Right lobe of liver (tissue), 6 donors: ENCODE results near the gene DLEC1. TPM values are rescaled to one million over a fixed set of nuclear protein-coding genes. Genes with fewer than 3 reads are reported as not detected.

Experiments
- ATAC-seq, 4 donors: fragments of 200-7000 bp; cut with Tn5 transposase; one replicate each; pipeline ENCODE4 v1.9.1; 2020; ENCODE audit warnings: mild to moderate bottlenecking in 4 of 4, moderate library complexity in 4 of 4
- DNase-seq, 3 donors: peaks; one replicate each; pipeline ENCODE4 v3.0.0-alpha.2; 2020
- H3K27ac ChIP-seq, 3 donors: fragments of 200-600 bp; one replicate each; pipeline ENCODE4 v1.8.0; 2022
- H3K27me3 ChIP-seq, 2 donors: fragments of 200-600 bp; one replicate each; pipeline ENCODE4 v1.8.0; 2022
- H3K36me3 ChIP-seq, 4 donors: fragments of 200-600 bp; sonication (generic) in 1 of 4; one replicate each; pipeline versions ENCODE4 v1.5.1 to v1.8.0; 2017 to 2022; ENCODE audit warnings: control low read depth in 1 of 4
- H3K4me1 ChIP-seq, 4 donors: fragments of 200-600 bp; sonication (generic) in 1 of 4; one replicate each; pipeline versions ENCODE4 v1.5.1 to v1.8.0; 2017 to 2022; ENCODE audit warnings: control low read depth in 1 of 4
- H3K4me3 ChIP-seq, 3 donors: fragments of 200-600 bp; one replicate each; pipeline ENCODE4 v1.8.0; 2022
- H3K9me3 ChIP-seq, 4 donors: fragments of 200-600 bp; sonication (generic) in 1 of 4; one replicate each; pipeline versions ENCODE4 v1.5.1 to v1.8.0; 2017 to 2022; ENCODE audit warnings: control low read depth in 1 of 4
- POLR2A ChIP-seq: fragments of 450-650 bp; IDR thresholded peaks from one replicate; pipeline ENCODE4 v1.6.1; 2017; ENCODE audit warnings: antibody characterized with exemption, mild to moderate bottlenecking
- WGBS: methylation state at CpG from one replicate; pipeline ENCODE4 v1.1.6; 2018; ENCODE audit warnings: low coverage, low lambda C conversion rate; ENCODE audit not compliant: insufficient coverage; ENCODE audit errors: missing lambda C conversion rate; 5-methylcytosine and 5-hydroxymethylcytosine counted together
- intact Hi-C, 2 donors: fragments of 100-400 bp; cut with DNase I; formaldehyde crosslinking; loops; one replicate each; pipeline versions ENCODE4 v1.11.2 to v1.14.1; 2022
- total RNA-seq, 6 experiments: library from RNA; depleted of rRNA in 2 of 6; stranded (reverse); fragments of >200 nt in 2 of 6; fragmentation: NEBNext Ultra II Directional in 3 of 6; extraction: Animal tissue kit (Norgen Biotek cat#: 25700) in 3 of 6; gene quantifications; one replicate each; pipeline versions ENCODE4 v1.1.0 to v1.2.4, GENCODE V29; 2016 to 2023
- TF ChIP-seq, protein P1 (sequence below), 4 donors: fragments of 200-600 bp in 3 of 4; fragments of 450-650 bp in 1 of 4; IDR thresholded peaks; one replicate each; pipeline versions ENCODE4 v1.5.1 to v1.8.0; 2016 to 2022; ENCODE audit warnings: antibody characterized with exemption in 4 of 4, mild to moderate bottlenecking in 2 of 4
- donor health status: DM: no; HTN: yes; CAD: no.
- donor health status: DM: no; HTN: no; CAD: no.
- donor health status: DM: no; HTN: no; CAD: no.
- donor health status: DM: no; HTN: yes; CAD: no.
- donor health status: DM: no; HTN: yes; CAD: no.

Gene DLEC1
- total RNA-seq, 6 experiments from 2014 or later, result 0.04 to 0.18 (median 0.15) TPM; not detected in 2

DNA sequence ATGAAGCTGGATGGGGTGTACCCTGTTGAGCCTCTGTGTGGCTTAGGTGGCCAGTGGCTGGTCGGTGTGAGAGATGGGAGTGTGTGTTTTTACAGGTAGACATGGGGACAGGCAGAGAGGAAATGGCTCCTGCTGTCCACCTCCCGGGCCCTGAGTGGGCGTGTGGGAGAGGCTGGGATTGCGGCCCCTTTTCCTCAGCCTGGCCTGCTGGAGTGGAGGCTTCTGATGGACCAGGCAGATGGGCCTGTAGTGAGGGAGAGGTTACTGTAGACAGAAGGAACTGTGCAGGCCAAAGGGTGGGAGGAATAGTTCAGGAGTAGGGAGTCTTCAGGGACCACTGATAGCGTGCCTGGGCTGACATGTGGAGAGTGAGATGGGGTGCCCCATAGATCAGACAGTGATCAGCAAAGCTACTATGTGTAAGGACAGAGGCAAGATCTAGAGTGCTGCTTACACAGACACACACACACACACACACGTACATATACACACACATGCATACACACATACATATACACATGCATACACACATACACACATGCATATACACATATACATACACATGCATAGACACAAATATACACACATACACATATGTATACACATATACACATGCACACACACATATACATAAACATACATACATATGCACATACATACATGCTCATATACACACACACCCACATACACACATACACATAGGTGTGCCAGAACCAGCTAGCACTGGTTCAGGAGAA, 71.5 kb downstream of the DLEC1 start:
- peak in 2 of 3 donors; percentile 0 to 34 for DNase-seq
- 100% methylated on average over 1 of the region's 6 CpGs for WGBS
- no peaks in the 10 kb centered on the region for H3K4me1 ChIP-seq
- H3K27ac ChIP-seq, result no peak overlapping the region
- TF ChIP-seq, protein P1, sequence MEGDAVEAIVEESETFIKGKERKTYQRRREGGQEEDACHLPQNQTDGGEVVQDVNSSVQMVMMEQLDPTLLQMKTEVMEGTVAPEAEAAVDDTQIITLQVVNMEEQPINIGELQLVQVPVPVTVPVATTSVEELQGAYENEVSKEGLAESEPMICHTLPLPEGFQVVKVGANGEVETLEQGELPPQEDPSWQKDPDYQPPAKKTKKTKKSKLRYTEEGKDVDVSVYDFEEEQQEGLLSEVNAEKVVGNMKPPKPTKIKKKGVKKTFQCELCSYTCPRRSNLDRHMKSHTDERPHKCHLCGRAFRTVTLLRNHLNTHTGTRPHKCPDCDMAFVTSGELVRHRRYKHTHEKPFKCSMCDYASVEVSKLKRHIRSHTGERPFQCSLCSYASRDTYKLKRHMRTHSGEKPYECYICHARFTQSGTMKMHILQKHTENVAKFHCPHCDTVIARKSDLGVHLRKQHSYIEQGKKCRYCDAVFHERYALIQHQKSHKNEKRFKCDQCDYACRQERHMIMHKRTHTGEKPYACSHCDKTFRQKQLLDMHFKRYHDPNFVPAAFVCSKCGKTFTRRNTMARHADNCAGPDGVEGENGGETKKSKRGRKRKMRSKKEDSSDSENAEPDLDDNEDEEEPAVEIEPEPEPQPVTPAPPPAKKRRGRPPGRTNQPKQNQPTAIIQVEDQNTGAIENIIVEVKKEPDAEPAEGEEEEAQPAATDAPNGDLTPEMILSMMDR (IDR thresholded peaks at IDR 0.05), result no peak
- TF ChIP-seq POLR2A, result no peak
- intact Hi-C loops, result loop anchor here (10.0 kb wide), 1 partner anchor 106 kb away; no protein-coding TSS in a partner anchor
- ATAC-seq, result no peak
- H3K27me3 ChIP-seq, result no peaks in the 10 kb centered on the region
- H3K4me3 ChIP-seq, result no peak overlapping the region
- H3K36me3 ChIP-seq, result no peaks in the 10 kb centered on the region
- peaks cover 0 to 3% (median 0%) of the 10 kb centered on the region in 4 donors for H3K9me3 ChIP-seq

DNA sequence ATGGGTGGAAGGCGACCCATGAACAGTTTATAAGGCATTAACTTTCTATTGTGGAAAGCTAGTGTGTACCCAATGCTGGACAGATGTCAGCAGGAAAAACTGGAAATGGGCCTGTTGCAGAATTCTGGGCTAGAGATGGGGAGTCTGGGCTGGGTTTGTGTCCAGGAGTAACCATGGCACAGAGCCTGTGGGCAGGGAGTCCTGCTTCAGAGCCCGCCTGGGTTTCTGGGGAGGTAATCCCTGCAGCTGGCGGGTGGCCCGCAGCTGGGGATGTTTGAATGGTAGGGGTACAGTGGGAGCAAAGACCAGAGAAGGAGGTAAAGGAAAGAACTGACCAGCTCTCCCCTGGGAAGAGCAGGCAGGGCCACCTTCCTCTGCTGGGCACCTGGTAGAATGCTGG, 72.2 kb downstream of the DLEC1 start:
- Histone ChIP-seq H3K36me3 (no peaks in the 10 kb centered on the region), H3K27ac (no peak overlapping the region), H3K9me3 (no peaks in the 10 kb centered on the region), H3K4me3 (no peak overlapping the region), H3K4me1 (no peaks in the 10 kb centered on the region), H3K27me3 (no peaks in the 10 kb centered on the region)
- 88% methylated on average over 2 of the region's 4 CpGs for WGBS
- TF ChIP-seq POLR2A, result no peak
- TF ChIP-seq, protein P1 (IDR thresholded peaks at IDR 0.05), result no peak
- no peak for ATAC-seq
- intact Hi-C loops, result loop anchor here (10.0 kb wide), 1 partner anchor 106 kb away; no protein-coding TSS in a partner anchor
- DNase-seq, result peak in 2 of 3 donors; percentile 12 to 31

DNA sequence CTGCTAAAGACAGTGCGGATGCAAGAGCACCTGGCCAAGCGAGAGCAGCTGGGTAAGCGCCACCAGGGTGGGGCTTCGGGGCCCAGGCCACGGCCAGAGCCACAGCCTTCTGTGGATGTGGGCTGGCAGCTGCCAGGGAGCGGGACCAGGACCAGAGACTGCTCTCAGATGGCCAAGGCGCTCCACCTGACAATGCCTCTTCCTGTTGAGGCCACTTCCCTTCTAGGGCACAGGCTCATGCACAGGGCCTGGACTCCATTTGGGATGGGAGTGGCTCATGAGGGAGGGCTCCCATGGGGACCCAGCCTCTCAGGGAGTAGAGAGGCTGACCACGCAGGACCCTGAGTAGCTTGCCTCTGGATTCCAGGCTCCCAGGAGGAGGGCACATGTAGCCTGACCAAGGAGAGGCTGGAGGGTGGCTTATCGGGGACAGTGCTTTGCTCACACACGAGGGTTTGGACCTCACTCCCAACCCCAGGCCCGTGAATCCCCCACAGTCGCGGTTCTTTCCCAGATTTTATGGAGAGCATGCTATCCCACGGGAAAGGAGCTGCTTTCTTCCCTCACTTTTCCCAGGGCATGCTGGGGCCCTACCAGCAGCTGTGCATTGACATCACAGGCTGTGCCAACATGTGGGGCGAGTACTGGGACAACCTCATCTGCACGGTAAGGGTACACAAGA, 72.8 kb downstream of the DLEC1 start:
- no peak for TF ChIP-seq POLR2A
- TF ChIP-seq, protein P1 (IDR thresholded peaks at IDR 0.05), result no peak
- WGBS, result 60% methylated on average over 1 of the region's 16 CpGs
- no peaks in the 10 kb centered on the region for H3K9me3 ChIP-seq
- H3K4me1 ChIP-seq, result peaks cover 0 to under 1% (median 0%) of the 10 kb centered on the region in 4 donors
- no peaks in the 10 kb centered on the region for H3K27me3 ChIP-seq
- no peaks in the 10 kb centered on the region for H3K36me3 ChIP-seq
- ATAC-seq, result no peak
- intact Hi-C loops, result loop anchor here (10.0 kb wide), 1 partner anchor 107 kb away; no protein-coding TSS in a partner anchor
- no peak overlapping the region for H3K27ac ChIP-seq
- no peak overlapping the region for H3K4me3 ChIP-seq
- peak; percentile 12 to 41 (median 30) for DNase-seq

DNA sequence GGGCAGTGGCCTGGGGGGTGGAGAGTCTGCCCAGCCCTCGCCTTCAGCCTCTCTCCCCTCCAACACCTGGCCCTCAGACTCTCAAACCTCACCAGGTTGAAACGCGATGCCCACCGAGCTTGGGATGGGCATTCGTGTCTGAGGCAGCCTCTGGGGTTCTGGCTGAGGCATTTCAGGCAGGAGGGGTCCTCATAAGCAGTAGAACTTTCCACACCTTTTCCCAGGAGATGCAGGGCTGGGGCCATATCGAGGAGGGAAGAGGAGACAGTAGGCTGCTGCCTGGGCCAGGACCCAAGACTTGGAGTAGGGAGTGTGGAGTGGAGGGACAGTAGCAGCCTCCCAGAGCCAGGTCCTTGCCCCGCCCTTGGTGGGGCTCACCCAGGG, 73.4 kb downstream of the DLEC1 start:
- no peaks in the 10 kb centered on the region for H3K27me3 ChIP-seq
- 64% methylated on average over 4 of the region's 7 CpGs for WGBS
- TF ChIP-seq, protein P1 (IDR thresholded peaks at IDR 0.05), result no peak
- TF ChIP-seq POLR2A, result no peak
- DNase-seq (peak; percentile 13 to 37 (median 26)), ATAC-seq (no peak)
- H3K36me3 ChIP-seq, result no peaks in the 10 kb centered on the region
- no peak overlapping the region for H3K27ac ChIP-seq
- intact Hi-C loops, result loop anchor here (10.0 kb wide), 1 partner anchor 108 kb away; no protein-coding TSS in a partner anchor
- H3K4me3 ChIP-seq, result no peak overlapping the region
- peaks cover 0 to 6% (median 0%) of the 10 kb centered on the region in 4 donors for H3K4me1 ChIP-seq
- H3K9me3 ChIP-seq, result no peaks in the 10 kb centered on the region
